Esophagus muscularis mucosa (tissue), 4 donors: ENCODE measurements around the gene SLC38A9. TPM values are rescaled to one million over a fixed set of nuclear protein-coding genes. Genes with fewer than 3 reads are reported as not detected.

Experiments used
- DNase-seq: peaks from one replicate; pipeline ENCODE4 v3.0.0-alpha.2; 2017; ENCODE audit errors: extremely low spot score
- H3K27ac ChIP-seq, 4 donors: fragments of 200-600 bp; sonication (generic); replicated peaks in 1 of 4; 1 replicate in 3 of 4; 2 replicates in 1 of 4; pipeline ENCODE4 v1.5.1; 2016 to 2019; ENCODE audit warnings: mild to moderate bottlenecking in 1 of 4
- H3K27me3 ChIP-seq, 4 donors: fragments of 200-600 bp; sonication (generic); one replicate each; pipeline versions ENCODE4 v1.5.1 to v1.6.0; 2016 to 2019
- H3K36me3 ChIP-seq, 4 donors: fragments of 200-600 bp; sonication (generic); one replicate each; pipeline ENCODE4 v1.5.1; 2016 to 2019
- H3K4me1 ChIP-seq, 4 donors: fragments of 200-600 bp; sonication (generic); one replicate each; pipeline ENCODE4 v1.5.1; 2016 to 2019
- H3K4me3 ChIP-seq, 4 donors: fragments of 200-600 bp; sonication (generic); 1 replicate in 2 of 4; 2 replicates in 2 of 4; pipeline ENCODE4 v1.5.1; 2016 to 2019; ENCODE audit warnings: mild to moderate bottlenecking in 4 of 4, moderate library complexity in 1 of 4
- H3K9me3 ChIP-seq, 4 donors: fragments of 200-600 bp; sonication (generic); 1 replicate in 3 of 4; 2 replicates in 1 of 4; pipeline ENCODE4 v1.5.1; 2016 to 2019
- EP300 ChIP-seq: sonication (generic); formaldehyde crosslinking; IDR thresholded peaks from one replicate; pipeline ENCODE4 v1.6.1; 2017; ENCODE audit warnings: antibody characterized with exemption
- POLR2A ChIP-seq: fragments of 450-650 bp; IDR thresholded peaks from one replicate; pipeline ENCODE4 v1.6.1; 2017; ENCODE audit warnings: antibody characterized with exemption, moderate library complexity, mild to moderate bottlenecking, low read depth
- POLR2AphosphoS5 ChIP-seq, 2 donors: sonication (generic); formaldehyde crosslinking; IDR thresholded peaks; one replicate each; pipeline ENCODE4 v1.6.1; 2017; ENCODE audit warnings: antibody characterized with exemption in 2 of 2
- WGBS: methylation state at CpG from one replicate; pipeline ENCODE4 v1.1.5; 2018; 5-methylcytosine and 5-hydroxymethylcytosine counted together
- intact Hi-C: fragments of 100-400 bp; cut with DNase I; formaldehyde crosslinking; loops from one replicate; pipeline ENCODE4 v1.15.1; 2023
- total RNA-seq, 4 donors: library from RNA; depleted of rRNA; stranded (reverse); fragments of >200 nt; gene quantifications; one replicate each; pipeline versions ENCODE4 v1.1.0 to v1.2.1, GENCODE V29; 2016
- TF ChIP-seq, protein P1 (sequence below), 3 experiments: fragments of 200-600 bp in 2 of 3; fragments of 450-650 bp in 1 of 3; sonication (generic) in 2 of 3; IDR thresholded peaks; one replicate each; pipeline ENCODE4 v1.5.1; 2017 to 2019; ENCODE audit warnings: antibody characterized with exemption in 3 of 3, mild to moderate bottlenecking in 2 of 3, moderate library complexity in 1 of 3

The SLC38A9 gene
- total RNA-seq, 4 donors from 2014 or later: 10.0 to 12.3 (median 11.0) TPM

DNA sequence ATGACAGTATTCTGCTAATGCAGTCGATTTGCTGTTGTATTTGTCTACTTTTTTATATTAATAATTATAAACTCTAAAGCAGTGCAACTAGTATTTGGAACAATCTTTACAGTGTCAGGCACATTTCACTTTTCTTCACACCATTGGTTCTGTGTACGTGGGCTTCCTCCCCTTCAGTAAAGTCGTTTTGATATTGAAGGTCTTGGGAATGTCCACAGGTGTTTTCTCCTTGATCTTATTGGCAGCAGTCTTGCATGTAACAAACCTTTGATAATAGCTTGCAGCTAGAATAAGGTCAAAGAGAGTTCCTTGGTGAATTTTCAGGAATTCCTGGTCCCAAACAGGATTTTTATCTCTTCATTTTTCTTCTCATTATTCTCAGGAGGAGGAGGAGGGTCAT is 37.9 kb upstream of the SLC38A9 start:
- 65% methylated on average over 3 of the region's 3 CpGs for WGBS
- H3K27me3 ChIP-seq: no peaks in the 10 kb centered on the region
- intact Hi-C loops: no loop called here
- no peak for TF ChIP-seq POLR2AphosphoS5 (IDR thresholded peaks at IDR 0.05)
- TF ChIP-seq EP300: no peak
- TF ChIP-seq POLR2A: no peak
- TF ChIP-seq, protein P1, sequence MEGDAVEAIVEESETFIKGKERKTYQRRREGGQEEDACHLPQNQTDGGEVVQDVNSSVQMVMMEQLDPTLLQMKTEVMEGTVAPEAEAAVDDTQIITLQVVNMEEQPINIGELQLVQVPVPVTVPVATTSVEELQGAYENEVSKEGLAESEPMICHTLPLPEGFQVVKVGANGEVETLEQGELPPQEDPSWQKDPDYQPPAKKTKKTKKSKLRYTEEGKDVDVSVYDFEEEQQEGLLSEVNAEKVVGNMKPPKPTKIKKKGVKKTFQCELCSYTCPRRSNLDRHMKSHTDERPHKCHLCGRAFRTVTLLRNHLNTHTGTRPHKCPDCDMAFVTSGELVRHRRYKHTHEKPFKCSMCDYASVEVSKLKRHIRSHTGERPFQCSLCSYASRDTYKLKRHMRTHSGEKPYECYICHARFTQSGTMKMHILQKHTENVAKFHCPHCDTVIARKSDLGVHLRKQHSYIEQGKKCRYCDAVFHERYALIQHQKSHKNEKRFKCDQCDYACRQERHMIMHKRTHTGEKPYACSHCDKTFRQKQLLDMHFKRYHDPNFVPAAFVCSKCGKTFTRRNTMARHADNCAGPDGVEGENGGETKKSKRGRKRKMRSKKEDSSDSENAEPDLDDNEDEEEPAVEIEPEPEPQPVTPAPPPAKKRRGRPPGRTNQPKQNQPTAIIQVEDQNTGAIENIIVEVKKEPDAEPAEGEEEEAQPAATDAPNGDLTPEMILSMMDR (IDR thresholded peaks at IDR 0.05): no peak
- no peak for DNase-seq
- no peak overlapping the region for H3K27ac ChIP-seq
- H3K36me3 ChIP-seq: no peaks in the 10 kb centered on the region
- no peaks in the 10 kb centered on the region for H3K9me3 ChIP-seq
- no peaks in the 10 kb centered on the region for H3K4me1 ChIP-seq
- no peak overlapping the region for H3K4me3 ChIP-seq

DNA sequence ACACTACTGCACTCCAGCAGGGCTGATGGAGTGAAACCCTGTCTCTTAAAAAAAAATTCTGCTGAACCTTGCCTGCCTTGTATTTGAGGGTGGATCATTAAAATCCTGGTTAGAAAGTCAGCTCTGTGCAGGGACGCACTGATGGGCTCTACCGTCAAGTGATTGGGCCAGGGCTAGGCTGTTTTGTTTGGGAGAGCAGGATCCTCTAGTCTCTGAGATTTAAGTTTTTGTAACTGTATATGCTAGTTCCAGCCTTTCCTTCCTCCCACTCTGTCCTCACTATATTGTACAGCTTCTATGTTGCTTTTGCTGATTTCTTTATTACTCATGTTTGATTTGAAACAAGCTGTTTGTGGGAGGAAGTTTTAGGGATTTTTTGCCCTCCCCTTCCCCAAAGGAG is 37.3 kb upstream of the SLC38A9 start:
- H3K9me3 ChIP-seq: no peaks in the 10 kb centered on the region
- no peak for TF ChIP-seq POLR2AphosphoS5 (IDR thresholded peaks at IDR 0.05)
- H3K4me3 ChIP-seq: no peak overlapping the region
- no peak for DNase-seq
- H3K4me1 ChIP-seq: no peaks in the 10 kb centered on the region
- H3K27ac ChIP-seq: no peak overlapping the region
- no peaks in the 10 kb centered on the region for H3K36me3 ChIP-seq
- H3K27me3 ChIP-seq: no peaks in the 10 kb centered on the region
- WGBS: 51% methylated on average over 2 of the region's 2 CpGs
- intact Hi-C loops: no loop called here

DNA sequence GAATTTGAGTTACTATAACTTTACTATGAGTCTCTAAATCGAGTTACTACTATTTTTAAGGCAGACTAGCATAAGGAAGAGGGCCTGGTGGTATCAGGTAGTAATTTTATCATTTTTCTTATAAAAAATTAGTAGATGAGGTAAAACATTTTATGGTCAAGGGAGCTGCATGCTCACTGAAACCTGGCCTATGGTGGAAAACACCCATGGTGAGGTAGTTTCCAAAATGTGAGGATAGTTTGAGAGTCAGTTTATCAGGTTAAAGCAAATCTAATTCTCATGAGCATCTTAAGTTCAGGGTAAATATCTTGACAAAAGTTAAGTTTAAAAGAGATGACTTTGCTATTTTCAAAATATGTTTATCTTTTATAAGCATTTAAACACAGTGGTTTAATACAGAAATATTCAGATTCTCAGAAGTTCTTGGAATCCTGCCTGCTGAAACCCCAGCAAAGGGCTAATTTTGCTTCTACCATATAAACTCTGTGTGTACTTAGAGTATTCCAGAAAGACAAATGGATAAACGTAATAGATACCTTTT is 35.7 kb upstream of the SLC38A9 start:
- intact Hi-C loops: no loop called here
- Histone ChIP-seq H3K27me3 (no peaks in the 10 kb centered on the region), H3K4me1 (no peaks in the 10 kb centered on the region), H3K4me3 (no peak overlapping the region), H3K36me3 (no peaks in the 10 kb centered on the region), H3K9me3 (no peaks in the 10 kb centered on the region), H3K27ac (no peak overlapping the region)
- DNase-seq: no peak
- TF ChIP-seq POLR2A: no peak
- TF ChIP-seq, protein P1 (IDR thresholded peaks at IDR 0.05): no peak
- TF ChIP-seq EP300: no peak
- no peak for TF ChIP-seq POLR2AphosphoS5 (IDR thresholded peaks at IDR 0.05)
- WGBS: 83% methylated on average over 2 of the region's 2 CpGs

DNA sequence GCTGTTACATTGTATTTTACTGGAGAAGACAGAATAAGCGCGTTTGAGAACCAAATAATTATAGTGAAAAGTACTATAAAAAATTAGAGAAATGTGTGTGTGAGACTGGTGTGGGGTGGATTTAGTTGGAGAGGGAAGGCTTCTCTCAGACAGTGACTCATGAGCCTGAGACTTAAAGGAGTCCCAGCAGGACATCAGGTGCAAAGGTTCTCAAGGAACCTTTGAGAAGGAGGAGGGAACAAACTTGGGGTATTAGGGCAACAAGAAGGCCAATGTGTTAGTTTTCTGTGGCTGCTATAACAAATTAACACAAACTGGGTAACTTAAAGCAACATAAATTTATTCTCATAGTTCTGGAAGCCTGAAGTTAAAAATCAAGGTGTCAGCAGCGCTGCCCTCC is 30.7 kb upstream of the SLC38A9 start:
- intact Hi-C loops: no loop called here
- Histone ChIP-seq H3K4me1 (no peaks in the 10 kb centered on the region), H3K27me3 (no peaks in the 10 kb centered on the region), H3K36me3 (no peaks in the 10 kb centered on the region), H3K27ac (no peak overlapping the region), H3K9me3 (no peaks in the 10 kb centered on the region), H3K4me3 (no peak overlapping the region)
- TF ChIP-seq POLR2A (no peak), EP300 (no peak), POLR2AphosphoS5 (IDR thresholded peaks at IDR 0.05) (no peak)
- TF ChIP-seq, protein P1 (IDR thresholded peaks at IDR 0.05): no peak
- no peak for DNase-seq
- WGBS: 91% methylated on average over 3 of the region's 3 CpGs

DNA sequence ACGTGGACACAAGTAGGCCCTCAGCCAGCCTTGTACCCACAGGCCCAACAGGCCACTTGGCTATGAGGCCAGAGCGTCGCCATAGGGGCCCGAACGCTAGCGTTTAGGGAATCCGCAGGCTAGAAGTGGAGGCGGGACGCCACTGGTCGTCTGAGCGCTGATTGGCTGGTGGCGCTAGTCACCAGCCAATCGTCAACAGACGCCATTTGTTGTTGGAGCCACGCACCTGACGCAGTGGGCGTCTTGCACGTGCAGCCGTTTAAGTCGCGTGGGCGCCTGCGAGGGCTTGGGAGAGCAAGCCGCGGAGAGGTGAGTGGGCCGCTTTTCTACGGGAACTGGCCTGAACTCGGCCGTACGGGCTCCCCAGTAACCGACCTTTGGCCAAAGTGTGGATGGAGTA is 25.7 kb upstream of the SLC38A9 start, which contains the start of gene DDX4:
Gene DDX4 (plus strand): TSS at position 269 of the 400 bp plus-strand sequence. CDS start 903 bp downstream, outside the sequence.
- Histone ChIP-seq H3K9me3 (no peaks in the 10 kb centered on the region), H3K27ac (no peak within 1 kb of the TSS), H3K36me3 (no peaks in the 10 kb centered on the region), H3K4me3 (no peak within 1 kb of the TSS), H3K27me3 (no peaks in the 10 kb centered on the region), H3K4me1 (no peaks in the 10 kb centered on the region)
- WGBS: 96% methylated on average over 20 of the region's 31 CpGs
- DNase-seq: no peak
- intact Hi-C loops: no loop called here
- TF ChIP-seq EP300: no peak
- TF ChIP-seq, protein P1 (IDR thresholded peaks at IDR 0.05): no peak
- no peak for TF ChIP-seq POLR2AphosphoS5 (IDR thresholded peaks at IDR 0.05)
